Activated T-cell treated with anti-CD3 and anti-CD28 coated beads, Interleukin-2, amount 50 U/mL, for 4 hours (primary cell): Measurements from ENCODE around the gene SEC31A. TPM values are rescaled to one million over a fixed set of nuclear protein-coding genes. Genes with fewer than 3 reads are reported as not detected.

ENCODE experiments used
- ATAC-seq, 2 donors: fragments of 200-7000 bp; cut with Tn5 transposase; one replicate each; pipeline ENCODE4 v1.10.0; 2021
- DNase-seq: peaks from one replicate; pipeline ENCODE4 v3.0.0-alpha.2; 2020
- H3K27me3 Mint-ChIP-seq: one replicate; pipeline ENCODE4 v1.8.0; 2021; ENCODE audit warnings: low read depth, mixed read lengths
- H3K36me3 Mint-ChIP-seq: one replicate; pipeline ENCODE4 v1.8.0; 2022; ENCODE audit warnings: mixed read lengths; ENCODE audit not compliant: insufficient read depth
- H3K4me1 Mint-ChIP-seq: one replicate; pipeline ENCODE4 v1.8.0; 2021; ENCODE audit warnings: low read depth, mixed read lengths
- H3K4me3 Mint-ChIP-seq: one replicate; pipeline ENCODE4 v1.8.0; 2021; ENCODE audit warnings: mild to moderate bottlenecking, moderate library complexity, mixed read lengths
- H3K9me3 Mint-ChIP-seq: one replicate; pipeline ENCODE4 v1.8.0; 2021; ENCODE audit warnings: mixed read lengths
- total RNA-seq, 3 donors: library from RNA; stranded (reverse); gene quantifications; one replicate each; pipeline ENCODE4 v1.2.1, GENCODE V29; 2021

SEC31A gene
- total RNA-seq, 3 donors from 2014 or later = 114 to 124 (median 123) TPM

- H3K4me3 Mint-ChIP-seq = no peak overlapping the region
- H3K36me3 Mint-ChIP-seq = no peaks in the 10 kb centered on the region
- DNase-seq = no peak
- peaks cover 6% of the 10 kb centered on the region for H3K27me3 Mint-ChIP-seq
- no peak for ATAC-seq
- no peaks in the 10 kb centered on the region for H3K4me1 Mint-ChIP-seq
- H3K9me3 Mint-ChIP-seq = no peaks in the 10 kb centered on the region
These were observed 106.0 kb downstream of the SEC31A start for GRCh38 chr4:82784681-82785610.

- Mint-ChIP-seq H3K27me3 (peaks cover 6% of the 10 kb centered on the region), H3K9me3 (no peaks in the 10 kb centered on the region), H3K4me1 (no peaks in the 10 kb centered on the region), H3K4me3 (no peak overlapping the region), H3K36me3 (no peaks in the 10 kb centered on the region)
- no peak for DNase-seq
- no peak for ATAC-seq
These were observed 108.2 kb downstream of the SEC31A start for GRCh38 chr4:82782626-82783345.

GRCh38 chr4:82780752-82781231 lies 110.2 kb downstream of the SEC31A start:
- H3K36me3 Mint-ChIP-seq = no peaks in the 10 kb centered on the region
- no peaks in the 10 kb centered on the region for H3K4me1 Mint-ChIP-seq
- DNase-seq (no peak), ATAC-seq (no peak)
- peaks cover 6% of the 10 kb centered on the region for H3K27me3 Mint-ChIP-seq
- no peak overlapping the region for H3K4me3 Mint-ChIP-seq
- H3K9me3 Mint-ChIP-seq = no peaks in the 10 kb centered on the region

- DNase-seq (no peak), ATAC-seq (no peak)
- Mint-ChIP-seq H3K4me3 (no peak overlapping the region), H3K4me1 (no peaks in the 10 kb centered on the region), H3K9me3 (no peaks in the 10 kb centered on the region), H3K36me3 (no peaks in the 10 kb centered on the region), H3K27me3 (peaks cover 4% of the 10 kb centered on the region)
These were observed 110.7 kb downstream of the SEC31A start for GRCh38 chr4:82780170-82780751.

GRCh38 chr4:82779032-82779431 lies 111.9 kb downstream of the SEC31A start:
- no peaks in the 10 kb centered on the region for H3K36me3 Mint-ChIP-seq
- peaks cover 2% of the 10 kb centered on the region for H3K27me3 Mint-ChIP-seq
- no peaks in the 10 kb centered on the region for H3K9me3 Mint-ChIP-seq
- no peak for ATAC-seq
- no peaks in the 10 kb centered on the region for H3K4me1 Mint-ChIP-seq
- DNase-seq = no peak
- no peak overlapping the region for H3K4me3 Mint-ChIP-seq

GRCh38 chr4:82777857-82778525 lies 113.0 kb downstream of the SEC31A start:
- Mint-ChIP-seq H3K9me3 (no peaks in the 10 kb centered on the region), H3K36me3 (no peaks in the 10 kb centered on the region), H3K4me1 (no peaks in the 10 kb centered on the region), H3K4me3 (no peak overlapping the region), H3K27me3 (peaks cover 2% of the 10 kb centered on the region)
- no peak for ATAC-seq
- DNase-seq = no peak

GRCh38 chr4:82776925-82777542 lies 113.9 kb downstream of the SEC31A start:
- DNase-seq (no peak), ATAC-seq (no peak)
- H3K27me3 Mint-ChIP-seq = peaks cover 5% of the 10 kb centered on the region
- H3K36me3 Mint-ChIP-seq = no peaks in the 10 kb centered on the region
- no peaks in the 10 kb centered on the region for H3K4me1 Mint-ChIP-seq
- no peaks in the 10 kb centered on the region for H3K9me3 Mint-ChIP-seq
- H3K4me3 Mint-ChIP-seq = no peak overlapping the region

GRCh38 chr4:82775243-82775642 lies 115.7 kb downstream of the SEC31A start:
- DNase-seq (no peak), ATAC-seq (no peak)
- peaks cover 11% of the 10 kb centered on the region for H3K27me3 Mint-ChIP-seq

GRCh38 chr4:82774711-82775171 lies 116.2 kb downstream of the SEC31A start:
- H3K9me3 Mint-ChIP-seq = no peaks in the 10 kb centered on the region
- no peaks in the 10 kb centered on the region for H3K36me3 Mint-ChIP-seq
- H3K27me3 Mint-ChIP-seq = peaks cover 12% of the 10 kb centered on the region
- H3K4me1 Mint-ChIP-seq = no peaks in the 10 kb centered on the region
- ATAC-seq = no peak
- no peak overlapping the region for H3K4me3 Mint-ChIP-seq
- DNase-seq = no peak

More at GRCh38 chr4:82775243-82775642, 115.7 kb downstream of the SEC31A start:
- H3K4me3 Mint-ChIP-seq = no peak overlapping the region
- H3K36me3 Mint-ChIP-seq = no peaks in the 10 kb centered on the region
- H3K4me1 Mint-ChIP-seq = no peaks in the 10 kb centered on the region
- H3K9me3 Mint-ChIP-seq = no peaks in the 10 kb centered on the region

GRCh38 chr4:82773057-82773456 lies 117.9 kb downstream of the SEC31A start:
- Mint-ChIP-seq H3K4me3 (no peak overlapping the region), H3K27me3 (peaks cover 19% of the 10 kb centered on the region), H3K9me3 (no peaks in the 10 kb centered on the region), H3K4me1 (no peaks in the 10 kb centered on the region), H3K36me3 (no peaks in the 10 kb centered on the region)
- ATAC-seq = no peak
- no peak for DNase-seq

- Mint-ChIP-seq H3K27me3 (peaks cover 21% of the 10 kb centered on the region), H3K36me3 (no peaks in the 10 kb centered on the region), H3K4me3 (no peak overlapping the region), H3K4me1 (no peaks in the 10 kb centered on the region), H3K9me3 (peaks cover 13% of the 10 kb centered on the region)
- no peak for DNase-seq
- no peak for ATAC-seq
These were observed 120.3 kb downstream of the SEC31A start for GRCh38 chr4:82770607-82771006.
